GM18508 (cell line): ENCODE measurements around the gene ANTXR2.

ENCODE experiments used
- ATAC-seq: cut with Tn5 transposase; IDR thresholded peaks from one replicate; pipeline ENCODE4 v1.9.1; 2021; ENCODE audit warnings: moderate number of reproducible peaks; ENCODE audit not compliant: insufficient read depth, unreplicated experiment

The ANTXR2 gene

GRCh38 chr4:80070880-80071603 lies 2.0 kb downstream of the ANTXR2 start:
- ATAC-seq = no peak

DNA sequence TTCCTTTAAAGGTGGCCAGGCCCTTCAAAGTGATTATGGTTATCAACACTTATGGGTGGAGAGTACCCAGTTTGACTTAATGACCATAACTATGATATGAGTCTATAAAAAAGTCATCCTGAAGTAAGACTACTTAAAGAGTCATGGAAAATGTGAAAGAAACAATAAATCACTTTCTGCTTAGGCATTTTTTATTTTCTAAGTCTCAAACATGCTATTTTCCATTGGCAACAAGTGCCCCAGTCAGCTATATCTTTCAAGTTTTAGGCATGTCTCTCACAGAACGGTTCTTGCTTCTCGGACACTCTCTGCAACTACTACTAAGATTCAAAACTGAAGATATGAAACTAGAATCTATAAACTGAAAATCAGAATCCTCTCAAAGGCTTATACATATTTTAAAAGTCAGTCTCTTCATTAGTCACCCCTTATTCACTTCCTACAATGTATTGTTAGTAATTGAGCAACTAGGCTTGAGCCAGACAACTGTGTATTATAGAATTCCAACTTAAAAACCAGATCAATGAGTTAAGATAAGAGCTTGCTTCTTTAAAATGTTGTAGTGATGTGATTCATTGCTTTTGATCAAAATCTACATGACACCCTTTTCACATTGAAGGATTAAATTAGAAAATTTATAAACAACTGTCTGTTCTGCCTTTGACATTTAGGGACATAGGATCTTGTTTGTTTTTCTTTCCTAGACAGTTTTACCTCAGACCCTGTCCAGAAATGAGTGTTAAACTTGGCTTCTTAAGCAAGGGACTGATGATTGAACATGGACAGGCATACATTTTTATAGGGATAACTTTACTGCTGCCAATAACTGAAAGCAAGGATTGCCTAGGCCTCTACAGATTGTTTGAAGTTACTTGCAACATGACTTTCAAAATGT lies 2.9 kb downstream of the ANTXR2 start:
- ATAC-seq = no peak

GRCh38 chr4:80069108-80069836 lies 3.8 kb downstream of the ANTXR2 start:
- no peak for ATAC-seq

GRCh38 chr4:80065601-80066000 lies 7.4 kb downstream of the ANTXR2 start:
- ATAC-seq = no peak

GRCh38 chr4:80062527-80062926 lies 10.5 kb downstream of the ANTXR2 start:
- no peak for ATAC-seq

- no peak for ATAC-seq
Observed at GRCh38 chr4:80060804-80061203, 12.2 kb downstream of the ANTXR2 start.

- peak; percentile 99 for ATAC-seq
Observed at GRCh38 chr4:80058740-80059139, 14.3 kb downstream of the ANTXR2 start.

DNA sequence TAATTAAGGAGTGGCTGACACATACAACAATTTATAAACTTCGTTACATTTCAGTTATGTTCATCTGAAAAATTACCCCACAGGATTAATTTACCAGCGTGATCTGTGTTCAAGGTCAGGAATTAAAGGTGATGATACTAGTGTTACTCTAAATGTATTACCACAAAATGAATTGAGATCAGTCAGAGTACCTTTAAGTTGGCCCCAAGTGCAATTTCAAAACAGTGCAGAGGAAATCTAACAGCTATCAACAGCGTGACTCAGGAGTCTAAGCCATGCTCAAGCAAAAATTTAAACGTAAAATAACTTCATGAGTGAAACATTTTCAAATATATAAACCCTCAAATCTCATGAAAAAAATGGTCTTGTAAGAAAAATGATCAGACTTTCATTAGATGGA lies 18.7 kb downstream of the ANTXR2 start:
- ATAC-seq = no peak

DNA sequence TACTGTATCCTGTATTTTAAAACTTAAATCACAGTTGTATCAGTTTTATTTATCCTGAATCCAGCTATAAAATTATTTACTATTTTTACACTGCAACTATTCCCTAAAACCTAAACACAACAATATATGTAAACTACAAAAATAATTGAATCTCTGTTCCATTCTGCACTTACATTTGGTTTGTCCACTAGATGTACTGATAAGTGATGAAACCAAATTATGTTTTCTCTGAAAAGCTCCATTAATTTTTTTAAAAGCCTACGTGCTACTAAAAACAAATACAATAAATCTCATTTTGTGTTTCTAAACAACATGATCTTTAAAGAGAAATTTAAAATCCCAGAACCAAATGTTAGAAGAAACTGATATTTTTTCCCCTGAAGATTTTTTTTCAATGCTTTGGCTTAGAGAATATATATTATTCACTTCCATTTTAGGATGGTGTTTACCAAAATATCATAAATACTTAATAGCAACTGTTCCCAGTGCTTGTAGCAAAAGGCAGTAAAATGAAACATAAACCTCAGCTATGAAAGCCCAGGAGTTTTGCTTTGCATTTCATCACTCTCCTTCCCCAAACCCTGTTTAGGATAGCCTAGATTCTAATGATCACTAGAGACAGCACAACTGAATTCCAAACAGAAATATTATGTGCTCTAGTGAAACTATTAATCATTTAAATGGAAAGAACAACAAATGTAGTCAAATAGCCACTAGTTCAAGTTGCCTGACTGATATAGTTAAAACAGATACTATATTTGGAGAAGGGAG lies 19.7 kb downstream of the ANTXR2 start:
- ATAC-seq = no peak

DNA sequence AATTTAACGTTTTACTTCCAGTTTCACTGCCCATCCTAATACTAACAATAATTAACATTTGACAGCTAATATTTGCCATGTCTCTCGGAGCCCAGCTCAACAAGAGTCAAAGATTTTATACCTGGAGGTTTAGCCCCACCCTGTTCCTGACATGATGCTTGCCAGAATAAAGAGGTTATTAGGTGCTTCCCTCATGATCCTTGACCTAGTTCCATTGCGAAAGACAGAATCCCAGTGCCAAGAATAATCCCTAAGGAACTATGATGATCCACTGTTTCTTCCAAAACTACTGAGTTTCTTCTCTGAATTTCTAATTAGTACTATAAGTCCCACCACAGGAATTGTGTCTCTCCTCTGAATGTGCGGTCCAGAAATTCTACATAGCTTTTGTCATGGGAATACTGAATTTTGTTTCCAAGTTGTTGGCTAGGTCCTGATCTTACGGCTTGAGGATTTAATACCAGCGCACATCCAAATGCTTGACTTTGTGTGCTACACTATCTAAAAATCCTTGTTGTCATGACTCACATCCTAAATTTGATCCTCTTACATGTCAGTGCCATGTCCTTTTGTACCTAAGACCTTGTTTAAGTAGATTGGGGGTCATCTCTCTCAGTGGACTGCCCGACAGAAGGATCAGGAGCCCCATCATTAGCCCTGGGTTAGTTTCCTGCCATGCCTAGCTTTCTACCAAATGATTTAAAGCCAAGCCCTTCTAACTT lies 23.1 kb downstream of the ANTXR2 start:
- no peak for ATAC-seq

DNA sequence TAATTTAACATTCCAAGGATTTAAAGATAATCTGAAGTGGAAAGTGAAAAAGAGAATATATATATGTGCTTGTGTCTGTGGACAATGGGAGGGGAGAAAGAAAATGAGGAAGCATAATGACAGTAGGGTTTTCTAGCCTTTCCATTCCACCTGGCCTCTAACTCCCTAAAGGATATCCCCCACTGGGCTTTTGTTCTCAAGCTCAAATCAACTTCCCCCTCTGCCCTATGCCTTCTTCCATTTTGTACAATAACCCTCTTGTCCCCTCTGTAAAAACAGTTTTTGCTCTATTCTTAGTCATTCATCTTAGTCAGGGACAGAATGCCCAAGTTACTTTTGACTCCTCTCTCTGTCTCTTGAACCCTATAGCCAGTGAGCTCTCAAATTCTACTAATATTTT lies 23.6 kb downstream of the ANTXR2 start:
- no peak for ATAC-seq

- no peak for ATAC-seq
Observed at GRCh38 chr4:80045786-80046185, 27.2 kb downstream of the ANTXR2 start.

GRCh38 chr4:80043541-80043940 lies 29.5 kb downstream of the ANTXR2 start:
- ATAC-seq = no peak

GRCh38 chr4:80042821-80043220 lies 30.2 kb downstream of the ANTXR2 start:
- ATAC-seq = no peak

GRCh38 chr4:80037864-80038263 lies 35.2 kb downstream of the ANTXR2 start:
- ATAC-seq = no peak

DNA sequence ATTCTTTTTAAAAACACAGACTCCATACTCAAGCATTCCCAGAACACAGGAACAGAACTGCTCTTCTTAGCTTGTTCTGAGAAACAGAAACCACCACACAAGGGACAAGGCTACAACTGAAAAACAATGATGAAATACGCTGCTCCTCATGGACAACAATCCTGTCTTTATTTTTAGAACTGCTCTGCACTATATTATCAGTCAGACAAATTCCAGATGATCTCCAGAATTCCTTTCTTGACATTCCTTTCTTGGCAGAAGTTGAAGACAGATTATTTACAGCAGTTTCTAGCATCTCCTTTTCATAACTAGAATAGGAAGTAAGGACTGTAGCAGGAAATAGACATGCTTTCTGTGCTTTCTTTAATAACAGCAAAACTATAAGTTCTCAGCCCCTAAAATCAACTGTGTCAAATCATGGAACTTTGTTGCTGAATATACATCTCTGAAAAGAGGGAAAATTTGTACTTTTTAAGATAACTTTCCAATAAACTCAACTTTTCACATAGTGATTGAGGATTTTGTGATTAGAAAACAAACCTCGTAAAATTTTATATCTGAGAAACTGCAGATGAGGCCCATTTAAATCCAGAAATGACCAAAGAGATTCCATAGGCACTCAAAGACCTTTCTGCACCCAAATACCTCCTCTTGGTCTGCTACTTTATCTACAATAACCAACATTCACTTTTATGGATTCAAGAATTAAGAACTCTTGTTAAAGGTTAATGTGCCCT lies 35.9 kb downstream of the ANTXR2 start:
- no peak for ATAC-seq

GRCh38 chr4:80036306-80036705 lies 36.7 kb downstream of the ANTXR2 start:
- no peak for ATAC-seq

- ATAC-seq = no peak
Observed at GRCh38 chr4:80035336-80035735, 37.7 kb downstream of the ANTXR2 start.

GRCh38 chr4:80033581-80033980 lies 39.4 kb downstream of the ANTXR2 start:
- ATAC-seq = no peak
